Stimulated activated naive CD4-positive, alpha-beta T cell (primary cell): ENCODE measurements around the gene DNAH1.
"Not testable (repeated sequence)": the region's sequence is repeated elsewhere in the genome, so short reads cannot be mapped to it uniquely, and the experiment has no call there.

Experiments
- DNase-seq, 6 experiments: peaks; one replicate each; lab custom pipeline; 2025; lab: John Stamatoyannopoulos, UW

DNAH1 gene

DNA sequence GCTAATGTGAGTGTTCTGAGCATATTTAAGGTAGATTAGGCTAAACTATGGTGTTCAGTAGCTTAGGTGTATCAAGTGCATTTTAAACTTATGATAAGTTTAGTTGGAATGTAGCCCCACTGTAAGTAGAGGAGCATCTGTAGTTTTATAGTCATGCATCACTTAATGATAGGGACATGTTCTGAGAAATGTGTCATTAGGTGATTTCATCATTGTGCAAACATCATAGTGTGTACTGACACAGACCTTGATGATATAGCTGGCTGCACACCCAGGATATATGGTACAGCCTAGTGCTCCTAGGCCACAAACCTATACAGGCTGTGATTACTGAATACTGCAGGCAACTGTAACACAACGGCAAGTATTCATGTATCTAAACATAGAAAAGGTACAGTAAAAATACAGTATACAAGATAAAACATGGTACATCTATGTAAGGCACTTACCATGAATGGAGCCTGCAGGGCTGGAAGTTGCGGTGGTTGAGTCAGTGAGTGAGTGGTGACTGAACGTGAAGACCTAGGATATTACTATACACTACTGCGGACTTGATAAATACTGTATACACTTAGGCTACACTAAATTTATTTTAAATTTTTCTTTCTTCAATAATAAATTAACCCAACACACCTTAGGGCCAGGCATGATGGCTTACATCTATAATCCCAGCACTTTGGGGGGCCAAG is 17.9 kb downstream of the DNAH1 start:
- DNase-seq = no peak

DNA sequence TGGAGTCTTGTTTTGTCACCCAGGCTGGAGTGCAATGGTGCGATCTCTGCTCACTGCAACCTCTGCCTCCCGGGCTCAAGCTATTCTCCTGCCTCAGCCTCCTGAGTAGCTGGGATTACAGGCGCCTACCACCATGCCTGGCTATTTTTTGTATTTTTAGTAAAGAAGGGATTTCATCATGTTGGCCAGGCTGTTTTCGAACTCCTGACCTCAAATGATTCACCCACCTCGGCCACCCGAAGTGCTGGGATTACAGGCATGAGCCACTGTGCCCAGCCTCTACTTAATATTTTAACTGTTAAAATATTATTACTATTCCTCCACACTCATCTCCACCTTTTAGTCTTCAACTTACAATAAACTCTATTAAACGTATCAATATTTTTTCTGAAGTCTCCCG is 22.0 kb downstream of the DNAH1 start:
- not testable (repeated sequence) for DNase-seq

DNA sequence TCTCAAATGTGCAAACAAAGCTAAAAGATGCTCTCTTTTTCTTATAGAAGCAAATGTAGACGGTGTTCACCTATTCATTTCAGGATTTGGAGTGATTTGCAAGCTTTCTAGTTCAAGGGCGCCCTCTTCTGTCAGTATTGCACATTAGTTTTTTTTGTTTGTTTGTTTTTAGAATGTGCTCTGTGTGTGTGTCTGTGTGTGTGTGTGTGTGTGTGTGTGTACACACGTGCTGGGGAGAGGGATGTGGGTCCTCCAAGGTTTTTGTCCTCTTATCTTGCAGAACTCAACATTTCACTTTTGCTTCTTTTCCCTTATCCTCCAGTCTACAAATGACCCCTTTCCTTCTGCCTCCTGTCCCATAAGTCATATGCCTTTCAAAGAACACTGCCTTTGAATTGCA is 23.5 kb downstream of the DNAH1 start:
- peak; percentile 6 to 86 (median 43) for DNase-seq

DNA sequence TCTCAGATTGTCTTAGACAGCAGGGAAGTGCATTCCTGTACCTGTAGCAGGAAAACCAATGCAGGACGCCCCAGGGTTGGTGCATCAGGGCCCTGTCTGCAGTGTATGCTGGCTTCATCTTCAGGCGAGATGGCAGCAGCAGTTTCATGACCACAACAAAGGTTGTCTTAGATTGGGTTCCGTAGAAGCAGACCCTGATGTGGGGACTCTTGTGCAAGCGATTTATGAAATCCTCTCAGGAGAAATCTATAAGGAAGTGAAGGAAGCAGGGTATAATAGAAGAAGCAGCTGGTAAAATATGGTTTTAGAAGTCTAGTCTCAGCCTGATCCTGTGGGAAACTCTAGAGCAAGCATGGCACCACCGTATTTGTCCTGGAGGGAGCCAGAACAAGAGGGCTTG is 25.0 kb downstream of the DNAH1 start:
- DNase-seq = no peak

DNA sequence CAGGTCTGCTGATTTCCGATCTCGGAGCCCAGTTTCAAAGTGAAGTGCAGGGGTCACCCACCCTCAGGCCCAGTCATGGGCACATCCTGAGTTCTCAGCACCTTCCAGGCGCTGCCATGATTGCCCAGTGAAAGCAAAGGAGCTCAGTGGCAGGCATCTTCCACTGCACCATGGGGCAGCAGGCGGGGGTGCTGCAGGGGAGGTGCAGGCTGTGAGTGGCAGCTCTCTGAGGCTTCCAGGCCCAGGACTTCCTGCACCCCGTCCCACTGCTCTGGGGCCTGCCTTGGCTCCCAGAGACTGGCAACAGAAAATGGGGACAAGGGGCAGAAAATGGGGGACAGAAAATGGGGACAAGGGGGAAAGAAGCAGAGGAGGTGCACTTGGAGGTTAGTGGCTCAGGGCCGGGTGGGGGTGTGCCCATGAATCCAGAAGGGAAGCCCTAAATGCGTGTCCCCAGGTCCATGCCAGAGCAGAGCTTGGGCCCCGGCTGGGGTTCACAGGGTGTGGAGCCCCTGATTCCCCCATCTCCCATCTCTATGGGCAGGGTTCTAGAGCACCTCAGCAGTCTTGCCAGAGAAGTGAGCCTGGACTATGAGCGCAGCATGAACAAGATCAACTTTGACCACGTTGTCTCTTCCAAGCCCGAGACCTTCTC is 28.0 kb downstream of the DNAH1 start:
- no peak for DNase-seq

DNA sequence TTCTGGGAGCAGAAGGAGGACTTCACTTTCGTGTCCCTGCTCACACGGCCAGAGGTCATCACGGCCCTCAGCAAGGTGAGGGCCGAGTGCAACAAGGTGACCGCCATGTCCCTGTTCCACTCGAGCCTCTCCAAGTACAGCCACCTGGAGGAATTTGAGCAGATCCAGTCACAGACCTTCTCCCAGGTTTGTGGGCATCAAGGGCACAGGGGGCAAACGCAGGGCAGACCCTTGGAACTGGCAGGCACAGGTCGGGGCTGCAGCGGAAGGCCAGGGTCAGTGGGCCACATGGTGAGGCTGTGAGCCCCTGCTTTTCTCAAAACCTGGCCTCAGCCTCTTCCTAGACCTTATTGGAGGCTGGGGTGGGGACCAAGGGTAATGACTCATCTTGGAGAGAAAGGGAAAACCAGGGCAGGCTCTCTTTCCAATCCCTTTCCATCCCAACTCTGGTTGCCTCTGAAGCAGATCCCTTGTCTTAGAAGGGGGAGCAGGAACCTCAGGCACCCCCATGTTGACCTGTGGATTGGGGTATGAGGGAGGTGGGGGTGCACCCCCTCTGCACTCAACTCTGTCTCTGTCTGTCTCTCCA is 29.5 kb downstream of the DNAH1 start:
- no peak for DNase-seq

DNA sequence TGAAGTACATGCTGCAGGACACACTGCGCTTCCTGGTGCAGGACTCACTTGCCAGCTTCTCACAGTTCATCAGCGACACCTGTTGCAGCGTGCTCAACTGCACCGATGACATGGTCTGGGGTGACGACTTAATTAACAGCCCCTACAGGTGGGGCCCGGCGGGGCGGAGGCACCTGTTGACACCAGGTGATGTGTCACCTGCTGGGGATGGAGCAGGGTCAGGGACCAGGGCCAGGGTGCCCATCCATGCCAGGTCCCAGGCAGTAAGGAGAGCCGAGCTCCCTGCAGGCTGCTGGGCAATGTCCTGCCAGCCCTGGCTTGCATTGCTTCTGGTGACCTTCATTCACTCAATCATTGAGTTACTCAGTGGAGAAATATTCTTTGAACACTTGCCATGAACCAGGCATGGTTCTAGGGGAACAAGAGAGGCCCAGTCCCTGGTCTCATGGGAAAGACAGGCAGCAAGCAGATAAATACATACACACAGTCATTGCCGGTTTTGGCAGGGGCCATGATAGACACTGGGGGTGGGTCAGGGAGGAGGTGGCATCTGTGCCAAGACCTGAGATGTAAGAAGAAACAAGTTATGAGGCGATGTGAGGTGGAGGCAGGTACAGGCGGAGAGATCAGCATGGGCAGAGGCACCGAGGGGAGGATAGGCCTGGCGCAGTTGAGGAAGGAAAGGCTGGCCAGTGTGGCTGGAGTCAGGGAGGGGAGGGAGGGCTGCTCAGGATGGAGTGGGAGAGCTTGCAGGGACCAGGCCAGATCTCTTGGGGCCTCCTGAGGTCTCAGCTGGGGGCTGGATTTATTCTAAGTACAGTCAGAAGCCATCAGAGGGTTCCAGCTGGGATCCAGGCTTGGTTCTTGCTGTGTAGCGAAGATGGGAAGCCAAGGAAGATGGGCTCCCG is 30.8 kb downstream of the DNAH1 start:
- no peak for DNase-seq

DNA sequence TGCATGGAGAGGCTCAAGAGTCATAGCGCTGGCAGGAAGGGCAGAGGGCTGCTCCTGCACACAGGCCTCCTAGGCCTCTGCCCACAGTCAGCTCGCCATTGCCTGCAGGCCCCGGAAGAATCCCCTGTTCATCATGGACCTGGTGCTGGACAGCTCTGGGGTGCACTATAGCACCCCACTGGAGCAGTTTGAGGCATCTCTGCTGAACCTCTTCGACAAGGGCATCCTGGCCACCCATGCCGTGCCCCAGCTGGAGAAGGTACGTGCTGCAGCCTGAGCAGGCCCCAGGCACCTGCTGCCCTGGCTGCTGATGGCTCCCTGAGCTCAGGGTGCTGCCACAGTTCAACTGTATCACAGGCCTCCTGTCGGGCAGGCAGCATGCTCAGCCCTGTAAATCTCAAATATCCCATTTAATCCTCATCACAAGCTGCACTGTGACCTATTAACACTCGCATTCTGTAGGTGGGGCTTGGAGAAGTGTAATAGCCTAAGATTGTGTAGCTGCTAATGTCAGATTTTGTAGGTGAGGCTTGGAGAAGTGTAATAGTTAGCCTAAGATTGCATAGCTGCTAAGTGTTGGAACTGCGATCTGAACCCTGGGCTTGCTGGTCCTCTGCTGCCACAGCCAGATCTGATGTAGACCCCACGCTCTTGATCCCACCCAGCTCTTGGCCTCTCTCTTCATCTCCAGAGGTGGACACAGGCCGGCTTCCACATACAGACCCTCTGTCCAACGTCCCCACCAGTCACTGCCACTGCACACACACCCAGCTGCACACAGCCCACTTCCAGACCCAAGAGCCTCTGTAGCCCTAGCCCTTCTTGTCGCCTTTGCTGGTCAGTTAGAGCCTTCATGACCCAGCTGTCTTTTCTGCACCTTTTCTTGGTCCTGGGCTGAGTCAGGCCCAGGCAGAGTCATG is 31.9 kb downstream of the DNAH1 start:
- DNase-seq = no peak

DNA sequence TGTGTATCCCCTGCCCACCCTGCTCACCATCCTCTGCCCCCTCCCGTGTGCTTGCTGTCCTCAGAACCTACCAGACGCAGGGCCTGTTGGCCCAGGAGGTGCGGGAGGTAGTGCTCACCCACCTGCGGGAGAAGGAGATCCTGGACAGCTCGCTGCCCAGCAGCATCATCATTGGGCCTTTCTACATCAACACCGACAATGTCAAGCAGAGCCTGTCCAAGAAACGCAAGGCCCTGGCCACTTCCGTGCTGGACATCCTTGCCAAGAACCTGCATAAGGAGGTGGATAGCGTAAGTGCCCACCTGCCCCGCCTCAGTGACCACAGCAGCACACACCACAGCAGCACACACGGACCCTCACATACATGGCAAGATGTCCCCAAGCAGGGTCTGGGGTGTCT is 33.0 kb downstream of the DNAH1 start:
- DNase-seq = no peak

DNA sequence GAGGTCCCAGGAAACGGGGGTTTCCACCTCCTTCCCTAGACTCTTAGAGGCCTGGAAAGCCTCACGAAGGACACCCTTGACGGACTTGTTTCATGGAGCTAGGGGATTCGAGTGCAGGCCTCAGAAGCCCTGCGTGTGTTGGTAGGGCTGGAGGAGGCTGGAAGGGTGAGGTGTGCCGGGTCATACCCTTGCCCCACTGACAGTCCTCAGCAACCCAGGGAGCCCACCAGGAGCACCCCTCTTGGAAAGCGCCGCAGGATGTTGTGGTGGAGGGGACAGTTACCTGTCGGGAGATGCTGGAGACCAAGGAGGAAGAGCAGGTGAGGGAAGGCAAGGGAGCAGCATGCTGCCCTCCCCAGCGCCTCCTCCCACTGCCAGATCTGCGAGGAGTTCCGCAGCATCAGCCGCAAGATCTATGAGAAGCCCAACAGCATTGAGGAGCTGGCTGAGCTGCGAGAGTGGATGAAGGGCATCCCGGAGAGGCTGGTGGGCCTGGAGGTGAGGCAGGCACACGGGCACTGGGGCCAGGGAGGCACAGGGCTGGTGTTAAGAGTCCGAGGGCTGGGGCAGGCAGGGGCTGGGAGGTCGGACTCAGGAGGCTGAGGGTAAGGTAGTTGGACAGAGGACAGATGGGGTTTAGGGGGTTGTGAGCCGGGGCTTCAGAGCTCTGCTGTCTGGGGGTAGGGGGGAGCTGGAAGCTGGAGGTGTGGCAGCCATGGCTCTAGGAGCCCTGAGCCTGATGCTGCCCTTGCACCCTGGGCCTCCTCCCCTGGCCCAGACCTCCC is 33.7 kb downstream of the DNAH1 start:
- no peak for DNase-seq

DNA sequence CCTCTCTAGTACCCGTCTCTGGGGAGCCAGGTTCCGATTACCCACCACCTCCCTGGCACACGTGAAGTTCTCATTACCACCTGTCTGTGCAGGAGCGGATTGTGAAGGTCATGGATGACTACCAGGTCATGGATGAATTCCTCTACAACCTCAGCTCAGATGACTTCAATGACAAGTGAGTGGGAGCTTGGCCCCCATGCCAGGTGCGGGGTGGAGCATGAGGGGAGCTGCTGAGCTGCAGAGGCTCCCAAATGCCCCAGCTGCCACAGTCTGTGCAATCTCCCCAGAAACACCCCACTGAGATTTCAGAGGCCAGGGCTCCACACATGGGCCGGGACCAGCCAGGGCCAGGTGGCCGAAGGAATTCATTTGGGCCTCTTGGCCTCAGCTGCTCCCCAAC is 34.3 kb downstream of the DNAH1 start:
- DNase-seq = no peak

DNA sequence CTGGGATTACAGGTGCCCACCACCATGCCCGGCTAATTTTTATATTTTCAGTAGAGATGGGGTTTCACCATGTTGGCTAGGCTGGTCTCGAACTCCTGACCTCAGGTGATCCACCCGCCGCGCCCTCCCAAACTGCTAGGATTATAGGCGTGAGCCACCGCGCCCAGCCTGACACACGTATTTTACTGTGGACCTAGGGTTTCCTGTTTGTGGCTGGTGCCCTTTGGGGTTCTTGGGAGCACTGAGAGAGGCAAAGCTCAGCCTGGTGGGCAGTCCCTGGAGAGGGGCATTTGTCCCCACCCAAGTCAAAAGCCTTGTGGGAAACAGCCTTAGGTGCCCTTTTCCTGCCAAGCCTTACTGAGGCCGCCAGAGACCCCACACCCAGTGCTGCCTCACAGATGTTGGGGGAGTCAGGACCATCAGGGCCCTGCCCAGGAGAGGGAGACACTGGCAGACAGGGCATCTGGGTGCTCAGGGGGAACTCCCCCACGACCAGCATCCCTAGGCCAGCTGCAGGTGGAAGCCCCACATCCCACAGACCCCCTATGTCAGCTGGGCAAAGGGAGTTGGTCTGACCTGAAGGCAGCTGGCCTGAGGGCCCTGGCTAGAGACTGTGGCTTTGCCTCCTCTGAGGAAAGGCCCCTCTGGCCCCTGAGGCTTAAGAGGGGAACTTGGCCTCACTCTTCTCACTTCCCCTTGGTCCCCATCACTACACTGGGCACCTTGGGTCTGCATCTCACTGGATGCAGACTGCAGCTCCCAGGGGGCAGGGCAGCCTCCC is 35.1 kb downstream of the DNAH1 start:
- DNase-seq = no peak

DNA sequence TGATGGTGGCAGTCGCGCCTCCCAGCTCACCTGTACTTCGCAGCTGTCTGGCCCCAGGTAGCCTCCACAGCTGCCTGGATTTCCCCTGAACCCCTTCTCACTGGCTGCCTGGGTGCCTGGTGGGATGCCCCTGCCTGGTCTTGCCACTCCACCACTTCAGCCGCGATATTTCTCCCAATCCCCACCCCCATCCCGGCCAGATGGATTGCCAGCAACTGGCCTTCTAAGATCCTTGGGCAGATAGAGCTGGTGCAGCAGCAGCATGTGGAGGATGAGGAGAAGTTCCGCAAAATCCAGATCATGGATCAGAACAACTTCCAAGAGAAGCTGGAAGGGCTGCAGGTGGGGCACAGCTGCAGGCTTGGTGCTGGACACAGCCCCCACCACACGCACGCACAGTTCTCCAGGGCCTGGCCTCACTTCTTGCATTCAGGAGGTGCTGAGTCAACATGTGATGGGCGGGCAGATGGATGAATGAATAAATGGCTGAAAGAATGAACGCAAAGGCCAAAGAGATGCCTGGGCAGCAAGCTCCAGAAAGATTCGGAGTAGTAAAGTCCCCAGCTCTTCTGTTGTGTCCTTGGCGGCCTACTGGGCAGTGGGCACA is 35.7 kb downstream of the DNAH1 start:
- no peak for DNase-seq

DNA sequence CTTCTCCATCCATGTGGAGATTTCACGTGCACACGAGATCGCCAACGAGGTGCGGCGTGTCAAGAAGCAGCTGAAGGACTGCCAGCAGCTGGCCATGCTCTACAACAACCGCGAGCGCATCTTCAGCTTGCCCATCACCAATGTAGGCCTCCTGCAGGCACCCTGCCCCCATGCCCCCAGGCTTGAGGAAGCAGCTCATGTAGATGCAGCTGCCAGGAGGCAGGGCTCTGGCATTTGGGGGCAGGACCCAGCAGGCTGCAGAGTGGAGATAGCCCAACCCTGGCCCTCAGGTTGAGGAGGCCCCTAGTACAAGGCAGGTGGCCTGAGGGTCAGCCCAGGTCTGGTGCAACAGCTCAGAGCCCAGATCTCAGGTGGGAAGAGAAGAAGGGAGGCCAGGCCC is 36.4 kb downstream of the DNAH1 start:
- no peak for DNase-seq

DNA sequence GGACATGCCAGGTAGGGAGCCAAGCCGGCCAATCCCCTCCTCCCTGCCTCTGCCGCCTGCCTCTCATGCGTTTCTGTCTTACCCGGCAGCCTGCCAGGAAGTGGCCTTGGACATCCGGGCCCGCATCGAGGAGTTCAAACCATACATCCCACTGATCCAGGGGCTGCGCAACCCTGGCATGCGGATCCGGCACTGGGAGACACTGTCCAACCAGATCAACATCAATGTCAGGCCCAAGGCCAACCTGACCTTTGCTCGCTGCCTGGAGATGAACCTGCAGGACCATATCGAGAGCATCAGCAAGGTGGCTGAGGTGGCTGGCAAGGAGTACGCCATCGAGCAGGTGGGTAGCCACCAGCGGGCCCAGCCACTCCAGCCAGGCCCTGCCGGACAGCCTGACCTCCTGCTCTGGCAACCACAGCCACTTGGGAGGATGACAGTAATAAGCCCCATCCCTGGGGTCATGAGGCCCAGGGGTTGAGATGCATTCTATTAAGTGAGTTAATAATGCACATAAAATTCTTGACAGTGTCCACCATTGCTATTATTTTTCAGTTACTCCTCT is 37.3 kb downstream of the DNAH1 start:
- DNase-seq = no peak

DNA sequence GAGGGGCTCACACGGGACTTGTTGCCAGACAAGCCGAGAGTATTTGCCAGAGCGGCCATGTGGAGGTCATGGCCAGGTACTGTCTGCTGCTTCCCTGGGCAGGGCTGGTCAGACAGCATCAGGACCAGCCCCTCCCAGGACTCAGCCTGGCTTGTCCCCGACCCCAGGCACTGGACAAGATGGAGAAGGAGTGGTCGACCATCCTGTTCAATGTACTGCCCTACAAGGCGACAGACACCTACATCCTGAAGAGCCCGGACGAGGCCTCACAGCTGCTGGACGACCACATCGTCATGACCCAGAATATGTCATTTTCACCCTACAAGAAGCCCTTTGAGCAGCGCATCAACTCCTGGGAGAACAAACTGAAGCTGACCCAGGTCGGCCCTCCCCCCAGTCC is 38.6 kb downstream of the DNAH1 start:
- DNase-seq = no peak

DNA sequence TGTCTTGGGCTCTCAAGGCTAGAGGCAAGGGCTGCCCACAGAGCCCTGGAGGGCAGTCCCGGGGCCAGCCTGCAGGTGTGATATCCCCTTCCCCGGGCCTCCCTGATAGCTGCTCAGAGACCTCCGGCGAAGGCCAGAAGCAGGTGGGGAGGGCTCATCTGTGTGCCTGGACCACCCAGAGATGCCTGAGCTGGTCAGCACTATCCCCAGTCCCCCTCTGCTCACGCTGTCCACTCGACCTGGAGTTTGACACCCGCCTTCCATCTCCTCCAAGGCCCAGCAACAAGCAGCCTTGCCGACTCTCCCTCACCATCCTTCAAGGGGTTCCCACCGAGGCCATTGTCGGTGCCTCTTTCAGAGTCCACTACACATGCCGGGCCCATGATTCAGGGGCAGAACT is 39.4 kb downstream of the DNAH1 start:
- DNase-seq = no peak

DNA sequence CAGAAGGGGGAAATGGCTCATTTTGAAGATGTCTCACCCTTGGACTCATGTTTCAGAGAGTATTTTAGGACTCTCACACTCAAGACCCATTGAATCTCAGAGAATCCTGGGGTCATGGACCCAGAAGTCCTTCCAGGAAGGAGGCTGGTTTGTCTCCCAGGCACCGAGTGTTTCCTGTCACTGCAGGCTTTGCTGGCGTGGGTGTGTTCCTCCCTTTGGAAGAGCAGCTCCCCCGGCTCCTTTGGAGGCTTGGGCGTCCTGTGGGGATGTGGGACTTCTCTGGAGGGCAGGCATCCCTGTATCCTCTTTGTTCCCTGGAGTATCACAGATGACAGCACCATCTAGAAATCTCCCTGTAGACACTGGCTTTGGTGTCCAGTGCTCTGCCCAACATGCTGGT is 40.0 kb downstream of the DNAH1 start:
- no peak for DNase-seq
